Measurements from ENCODE around the gene ASAP3.

Gene ASAP3

DNA sequence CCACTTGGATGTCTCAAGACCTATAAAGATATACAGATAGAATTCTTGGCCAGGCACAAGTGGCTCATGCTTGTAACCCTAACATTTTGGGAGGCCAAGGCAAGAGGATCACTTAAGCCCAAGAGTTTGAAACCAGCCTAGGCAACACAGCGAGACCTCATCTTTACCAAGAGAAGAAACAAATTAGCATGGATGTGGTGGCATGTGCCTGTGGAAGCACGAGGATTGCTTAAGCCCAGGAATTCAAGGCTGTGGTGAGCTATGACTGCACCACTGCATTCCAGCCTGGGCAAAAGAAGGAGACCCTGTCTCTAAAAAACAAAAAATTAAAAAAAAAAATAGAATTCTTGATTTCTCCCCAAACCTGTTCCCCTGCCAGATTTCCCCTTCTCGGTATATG, 8.3 kb downstream of the ASAP3 start:
- H3K36me3 ChIP-seq (ENCODE audit: insufficient read depth, low read length), result no peaks in the 10 kb centered on the region
- peaks cover 4% of the 10 kb centered on the region for H3K4me1 ChIP-seq (ENCODE audit: insufficient read depth, low read length)
- H3K9me3 ChIP-seq (ENCODE audit: control insufficient read depth, insufficient read depth, low read length), result no peaks in the 10 kb centered on the region
- H3K9ac ChIP-seq (ENCODE audit: low read depth, low read length), result no peak overlapping the region

DNA sequence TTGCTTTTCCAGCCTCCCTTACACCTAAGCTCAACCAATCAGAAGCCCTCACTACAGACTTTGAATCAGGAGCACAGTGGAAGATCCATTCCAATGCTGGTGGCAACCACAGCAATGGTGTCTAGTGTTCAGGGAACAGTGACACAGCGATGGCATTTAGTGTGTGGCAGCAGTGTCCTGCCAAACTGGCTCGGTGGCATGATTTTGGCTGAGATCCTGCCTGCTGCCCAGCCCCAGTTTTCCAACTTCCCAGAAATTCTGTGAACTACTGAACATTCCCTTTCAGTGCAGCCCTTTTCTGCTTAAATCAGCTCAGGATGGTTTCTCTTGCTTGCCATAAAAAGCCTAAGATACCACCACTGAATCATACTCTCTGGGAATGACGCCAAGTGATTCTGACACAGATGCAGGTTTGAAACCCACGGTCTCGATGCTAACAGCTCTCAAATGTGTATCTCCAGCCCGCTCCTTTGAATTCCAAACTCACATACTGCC, 8.8 kb downstream of the ASAP3 start:
- H3K9me3 ChIP-seq (ENCODE audit: control insufficient read depth, insufficient read depth, low read length), result no peaks in the 10 kb centered on the region
- H3K9ac ChIP-seq (ENCODE audit: low read depth, low read length), result no peak overlapping the region
- H3K4me1 ChIP-seq (ENCODE audit: insufficient read depth, low read length), result peaks cover 4% of the 10 kb centered on the region
- no peaks in the 10 kb centered on the region for H3K36me3 ChIP-seq (ENCODE audit: insufficient read depth, low read length)

DNA sequence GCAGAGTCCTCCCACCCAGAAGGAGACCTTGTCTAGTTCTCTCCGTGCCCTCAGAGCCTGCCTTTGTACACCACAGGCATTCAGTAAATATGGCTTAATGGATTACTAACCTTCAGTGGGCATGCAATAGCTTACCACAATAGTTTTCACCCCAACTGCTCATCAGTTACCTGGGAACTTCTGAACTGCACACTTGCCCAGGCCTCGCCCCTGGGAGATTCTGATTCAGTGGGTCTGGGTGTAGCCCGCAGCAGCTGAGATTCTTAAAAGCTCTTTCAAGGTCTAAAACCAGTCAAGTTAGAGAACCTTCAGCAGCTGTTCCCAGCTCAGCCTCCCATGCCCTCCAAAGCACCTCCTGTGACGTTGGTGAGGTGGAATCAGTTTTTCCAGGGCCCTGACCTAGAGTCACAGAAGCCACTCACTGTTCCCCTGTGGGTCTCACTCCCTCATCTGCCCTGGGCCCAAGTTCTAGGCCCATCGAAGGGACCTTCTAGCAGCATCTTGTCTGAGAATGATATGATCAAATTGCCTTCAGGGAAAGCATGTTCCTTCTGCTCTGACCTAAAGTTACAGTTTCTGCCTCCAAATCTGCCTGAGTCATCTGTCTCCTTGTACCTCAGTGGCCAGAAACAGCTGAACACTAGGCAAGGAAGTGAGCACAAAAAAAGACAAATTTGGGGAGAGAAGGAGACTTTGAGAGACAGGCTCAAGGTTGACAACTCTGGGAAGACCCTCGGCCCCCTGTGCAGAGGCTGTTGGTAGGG, 10.8 kb downstream of the ASAP3 start:
- peaks cover 4% of the 10 kb centered on the region for H3K4me1 ChIP-seq (ENCODE audit: insufficient read depth, low read length)
- H3K9ac ChIP-seq (ENCODE audit: low read depth, low read length), result no peak overlapping the region

DNA sequence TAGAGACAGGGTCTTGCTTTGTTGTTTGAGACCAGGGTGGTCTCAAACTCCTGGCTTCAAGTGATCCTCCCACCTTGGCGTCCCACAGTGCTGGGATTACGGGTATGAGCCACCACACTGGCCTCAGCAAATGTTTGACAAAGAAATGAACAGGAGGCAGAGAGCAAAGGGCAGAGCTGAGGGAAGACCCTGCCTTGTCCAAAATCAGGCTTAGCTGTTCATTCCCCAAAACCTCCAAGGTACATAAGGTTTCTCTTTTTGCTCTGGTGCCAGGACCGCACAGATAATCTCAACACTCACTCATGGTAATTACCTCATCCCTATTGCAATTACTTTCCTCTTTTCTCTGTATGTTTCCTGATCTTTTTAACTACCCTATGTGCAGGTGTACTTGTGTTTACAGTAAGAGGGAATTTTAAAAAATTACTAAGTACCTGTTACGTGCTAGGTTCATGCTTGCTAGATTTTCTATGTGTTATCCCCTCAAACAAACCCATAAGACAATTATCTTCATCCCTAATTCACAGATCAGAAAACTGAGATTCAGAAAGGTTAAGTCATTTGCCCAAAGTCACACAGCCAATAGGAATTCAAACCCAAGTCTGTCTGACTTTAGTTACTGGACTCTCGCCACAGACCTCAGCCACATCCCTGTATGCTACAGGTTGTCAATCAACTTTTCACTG, 11.5 kb downstream of the ASAP3 start:
- no peaks in the 10 kb centered on the region for H3K36me3 ChIP-seq (ENCODE audit: insufficient read depth, low read length)
- H3K9ac ChIP-seq (ENCODE audit: low read depth, low read length), result no peak overlapping the region
- H3K9me3 ChIP-seq (ENCODE audit: control insufficient read depth, insufficient read depth, low read length), result no peaks in the 10 kb centered on the region
- peaks cover 4% of the 10 kb centered on the region for H3K4me1 ChIP-seq (ENCODE audit: insufficient read depth, low read length)

More for the DNA sequence above, 10.8 kb downstream of the ASAP3 start:
- no peaks in the 10 kb centered on the region for H3K36me3 ChIP-seq (ENCODE audit: insufficient read depth, low read length)
- no peaks in the 10 kb centered on the region for H3K9me3 ChIP-seq (ENCODE audit: control insufficient read depth, insufficient read depth, low read length)

DNA sequence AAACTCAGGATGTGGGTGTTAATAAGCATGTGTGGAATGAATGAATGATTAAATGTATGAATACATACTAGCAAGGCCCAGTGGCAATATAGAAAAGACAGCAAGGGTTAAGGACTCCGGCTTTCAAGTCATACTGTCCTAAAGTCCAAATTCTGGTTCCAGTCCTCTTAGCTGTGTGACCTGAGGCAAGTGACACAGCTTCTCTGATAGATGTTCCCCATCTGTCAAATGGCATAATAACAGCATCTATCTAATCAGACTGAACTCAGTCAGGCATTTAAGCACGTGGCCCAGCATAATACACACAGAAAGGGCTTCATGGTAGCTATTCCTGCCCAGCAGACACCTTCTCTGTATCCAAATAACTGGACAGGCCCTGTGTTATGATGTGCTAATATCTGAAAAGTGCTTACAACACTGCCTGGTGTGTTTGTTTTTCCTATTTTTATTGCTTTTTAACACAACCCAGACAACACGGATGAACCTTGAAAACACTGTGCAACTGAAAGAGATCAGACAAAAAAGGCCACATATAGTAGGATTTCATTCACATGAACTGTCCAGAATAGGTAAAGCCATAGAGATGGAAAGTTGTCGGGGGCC, 12.4 kb downstream of the ASAP3 start:
- H3K9me3 ChIP-seq (ENCODE audit: control insufficient read depth, insufficient read depth, low read length), result no peaks in the 10 kb centered on the region
- no peak overlapping the region for H3K9ac ChIP-seq (ENCODE audit: low read depth, low read length)
- peaks cover 4% of the 10 kb centered on the region for H3K4me1 ChIP-seq (ENCODE audit: insufficient read depth, low read length)
- no peaks in the 10 kb centered on the region for H3K36me3 ChIP-seq (ENCODE audit: insufficient read depth, low read length)

DNA sequence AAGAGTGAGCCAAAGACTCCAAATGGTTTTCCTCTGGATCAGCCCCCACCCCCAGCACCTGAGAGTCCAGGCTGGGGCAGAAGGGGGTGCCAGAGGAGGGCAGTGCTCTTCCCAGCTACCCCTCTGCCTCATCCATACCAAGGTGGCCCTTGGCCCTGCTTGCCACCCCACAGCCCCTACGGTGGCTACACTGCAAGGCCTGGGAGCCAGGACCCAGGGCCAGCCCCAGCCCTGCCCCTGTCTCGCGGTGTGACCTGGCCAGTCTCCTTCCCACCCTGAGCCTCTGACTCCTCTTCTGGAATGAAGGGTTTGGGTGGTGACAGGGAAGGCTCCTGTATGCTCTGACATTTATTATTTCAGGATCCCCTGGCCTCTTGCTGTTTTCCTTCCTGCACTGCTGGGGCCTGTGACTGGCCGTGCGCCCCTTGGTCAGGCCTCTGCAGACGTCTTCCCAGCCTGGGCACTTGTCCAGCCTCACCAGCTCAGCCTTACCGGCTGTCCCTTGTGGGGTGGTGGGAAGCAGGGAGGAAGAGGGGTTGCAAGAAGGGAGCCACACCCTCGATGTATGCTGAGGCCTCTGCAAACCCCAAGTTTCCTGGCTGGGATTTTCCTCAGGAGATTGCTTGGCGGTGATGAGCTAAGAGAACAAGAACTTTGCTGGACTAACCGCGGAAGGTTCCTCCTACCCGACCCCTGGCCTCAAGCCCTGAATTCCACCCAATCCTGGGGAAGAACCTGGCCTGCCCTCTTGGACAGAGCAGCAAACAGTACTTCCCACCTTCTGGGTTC, 13.5 kb downstream of the ASAP3 start:
- Histone ChIP-seq H3K36me3 (ENCODE audit: insufficient read depth, low read length) (no peaks in the 10 kb centered on the region), H3K4me1 (ENCODE audit: insufficient read depth, low read length) (peaks cover 4% of the 10 kb centered on the region), H3K9me3 (ENCODE audit: control insufficient read depth, insufficient read depth, low read length) (no peaks in the 10 kb centered on the region), H3K9ac (ENCODE audit: low read depth, low read length) (no peak overlapping the region)

DNA sequence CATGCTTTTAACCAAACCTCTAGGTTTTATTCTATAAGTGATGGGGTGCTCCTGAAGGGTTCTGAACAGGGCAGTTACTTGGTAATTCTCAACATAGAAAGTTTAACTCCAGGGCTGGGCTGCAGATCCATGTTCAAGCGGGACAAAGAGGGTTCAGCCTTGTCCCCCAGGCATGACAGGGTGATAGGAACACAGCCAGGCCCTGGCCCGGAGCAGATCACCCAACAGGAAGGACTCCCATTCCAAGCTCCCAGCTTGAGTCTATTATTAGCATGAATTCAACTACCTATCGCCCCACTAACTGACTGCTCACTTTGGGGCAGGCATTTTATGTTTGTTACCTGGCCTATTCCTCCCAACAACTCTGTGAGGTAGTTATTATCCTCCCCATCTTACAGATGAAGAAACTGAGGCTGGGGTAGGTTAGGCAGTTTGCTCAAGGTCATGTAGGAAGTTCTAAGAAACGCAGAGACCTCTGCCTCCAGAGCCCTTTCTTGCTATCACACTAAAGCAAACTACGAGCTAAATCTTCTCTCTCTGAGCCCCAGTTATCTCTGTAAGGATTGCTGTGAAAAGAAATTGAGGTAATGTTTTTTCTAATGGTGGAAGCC, 14.5 kb downstream of the ASAP3 start:
- H3K9ac ChIP-seq (ENCODE audit: low read depth, low read length), result no peak overlapping the region

DNA sequence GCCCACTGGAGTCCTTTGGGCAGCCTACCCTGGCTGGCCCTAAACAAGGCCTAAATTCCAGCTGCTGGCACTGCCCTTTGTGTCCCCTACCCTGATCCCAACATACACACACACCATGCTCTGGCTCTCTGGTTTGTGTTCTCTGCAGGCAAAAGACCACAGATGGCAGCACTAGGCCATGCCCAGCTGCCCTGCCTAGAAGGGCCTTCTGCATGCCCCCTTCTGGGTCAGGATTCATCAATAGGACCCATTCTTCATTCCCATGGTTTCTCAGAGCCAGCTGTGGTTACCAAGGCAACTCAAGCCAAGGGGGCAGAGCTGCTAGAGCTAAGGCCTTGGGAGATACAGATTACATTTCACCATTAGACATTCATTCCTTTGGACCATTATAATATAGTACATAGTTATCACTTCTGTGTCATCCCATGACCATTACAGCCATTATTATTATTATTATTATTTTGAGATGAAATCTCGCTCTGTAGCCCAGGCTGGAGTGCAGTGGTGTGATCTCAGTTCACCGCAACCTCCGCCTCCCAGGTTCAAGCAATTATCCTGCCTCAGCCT, 17.5 kb downstream of the ASAP3 start:
- Histone ChIP-seq H3K9me3 (ENCODE audit: control insufficient read depth, insufficient read depth, low read length) (no peaks in the 10 kb centered on the region), H3K36me3 (ENCODE audit: insufficient read depth, low read length) (no peaks in the 10 kb centered on the region), H3K9ac (ENCODE audit: low read depth, low read length) (no peak overlapping the region), H3K4me1 (ENCODE audit: insufficient read depth, low read length) (no peaks in the 10 kb centered on the region; the same call in 1 of the 2 replicates)

More for the DNA sequence above, 14.5 kb downstream of the ASAP3 start:
- Histone ChIP-seq H3K4me1 (ENCODE audit: insufficient read depth, low read length) (no peaks in the 10 kb centered on the region; the same call in 1 of the 2 replicates), H3K9me3 (ENCODE audit: control insufficient read depth, insufficient read depth, low read length) (no peaks in the 10 kb centered on the region), H3K36me3 (ENCODE audit: insufficient read depth, low read length) (no peaks in the 10 kb centered on the region)

DNA sequence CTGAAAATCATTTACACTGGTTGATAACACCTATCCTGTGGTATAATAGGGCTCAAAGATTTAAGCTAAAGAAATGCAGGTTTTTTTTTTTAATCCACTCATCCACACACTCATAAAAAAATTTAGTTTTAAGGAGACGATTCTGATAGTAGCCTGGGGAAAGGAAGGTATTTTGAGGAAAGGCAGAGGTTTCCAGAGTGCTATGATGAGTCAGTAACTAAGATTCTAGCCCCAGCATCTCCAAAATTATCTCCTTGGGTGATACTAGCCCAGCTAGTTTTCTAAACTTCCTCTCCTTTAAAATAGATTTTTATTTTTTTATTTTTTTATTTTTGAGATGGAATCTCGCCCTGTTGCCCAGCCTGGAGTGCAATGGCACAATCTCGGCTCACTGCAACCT, 20.7 kb downstream of the ASAP3 start:
- Histone ChIP-seq H3K9me3 (ENCODE audit: control insufficient read depth, insufficient read depth, low read length) (no peaks in the 10 kb centered on the region), H3K9ac (ENCODE audit: low read depth, low read length) (no peak overlapping the region), H3K36me3 (ENCODE audit: insufficient read depth, low read length) (no peaks in the 10 kb centered on the region), H3K4me1 (ENCODE audit: insufficient read depth, low read length) (no peaks in the 10 kb centered on the region)

DNA sequence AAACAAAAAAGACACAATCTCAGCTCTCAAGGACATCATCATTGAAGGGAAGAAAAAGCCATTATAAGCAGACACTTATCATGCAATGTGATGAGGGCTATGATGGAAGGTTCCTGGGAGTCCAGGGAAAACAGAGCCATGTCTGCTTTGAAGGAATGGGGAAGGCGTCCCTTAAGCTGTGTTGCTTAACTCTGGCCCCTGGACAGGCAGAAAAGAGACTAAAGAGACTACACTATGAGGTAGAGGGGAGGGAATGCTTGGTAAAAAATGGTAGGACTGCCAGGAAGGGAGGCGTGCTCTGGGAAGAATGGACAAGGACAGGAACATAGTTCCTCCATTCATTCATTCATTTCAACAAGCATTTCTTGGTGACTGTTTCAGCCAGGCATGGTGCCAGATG, 21.2 kb downstream of the ASAP3 start:
- Histone ChIP-seq H3K9me3 (ENCODE audit: control insufficient read depth, insufficient read depth, low read length) (no peaks in the 10 kb centered on the region), H3K4me1 (ENCODE audit: insufficient read depth, low read length) (no peaks in the 10 kb centered on the region), H3K9ac (ENCODE audit: low read depth, low read length) (no peak overlapping the region), H3K36me3 (ENCODE audit: insufficient read depth, low read length) (no peaks in the 10 kb centered on the region)

DNA sequence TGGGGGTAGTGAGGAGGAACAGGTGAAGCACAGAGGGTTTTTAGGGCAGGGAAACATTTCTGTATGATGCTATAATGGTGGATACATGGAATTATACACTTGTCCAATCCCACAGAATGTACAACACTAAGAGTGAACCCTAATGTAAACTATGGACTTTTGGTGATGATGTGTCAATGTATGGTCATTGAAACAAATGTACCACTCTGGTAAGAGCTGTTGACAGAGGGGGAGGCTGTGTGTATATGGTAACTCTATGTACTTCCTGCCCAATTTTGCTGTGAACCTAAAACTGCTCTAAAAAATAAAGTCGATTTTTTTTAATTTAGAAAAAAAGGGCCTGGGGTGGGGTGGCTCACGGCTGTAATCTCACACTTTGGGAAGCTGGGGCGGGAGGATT, 22.9 kb downstream of the ASAP3 start:
- Histone ChIP-seq H3K9me3 (ENCODE audit: control insufficient read depth, insufficient read depth, low read length) (no peaks in the 10 kb centered on the region), H3K9ac (ENCODE audit: low read depth, low read length) (no peak overlapping the region), H3K4me1 (ENCODE audit: insufficient read depth, low read length) (no peaks in the 10 kb centered on the region), H3K36me3 (ENCODE audit: insufficient read depth, low read length) (no peaks in the 10 kb centered on the region)

DNA sequence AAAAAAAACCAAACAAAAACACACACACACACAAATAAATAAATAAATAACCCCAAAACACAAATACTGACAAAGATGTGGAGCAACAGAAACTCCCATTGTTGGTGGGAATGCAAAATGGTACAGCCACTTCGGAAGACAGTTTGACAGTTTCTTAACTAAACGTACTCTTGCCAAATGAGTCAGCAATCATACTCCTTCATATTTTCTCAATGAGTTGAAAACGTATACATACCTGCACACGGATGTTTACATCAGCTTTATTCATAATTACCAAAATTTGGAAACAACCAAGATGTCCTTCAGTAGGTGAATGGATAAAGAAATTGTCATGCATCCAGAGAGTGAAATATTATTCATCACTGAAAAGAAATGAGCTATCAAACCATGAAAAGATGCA, 23.5 kb downstream of the ASAP3 start:
- no peaks in the 10 kb centered on the region for H3K9me3 ChIP-seq (ENCODE audit: control insufficient read depth, insufficient read depth, low read length)
- no peaks in the 10 kb centered on the region for H3K36me3 ChIP-seq (ENCODE audit: insufficient read depth, low read length)
- no peak overlapping the region for H3K9ac ChIP-seq (ENCODE audit: low read depth, low read length)
- no peaks in the 10 kb centered on the region for H3K4me1 ChIP-seq (ENCODE audit: insufficient read depth, low read length)

DNA sequence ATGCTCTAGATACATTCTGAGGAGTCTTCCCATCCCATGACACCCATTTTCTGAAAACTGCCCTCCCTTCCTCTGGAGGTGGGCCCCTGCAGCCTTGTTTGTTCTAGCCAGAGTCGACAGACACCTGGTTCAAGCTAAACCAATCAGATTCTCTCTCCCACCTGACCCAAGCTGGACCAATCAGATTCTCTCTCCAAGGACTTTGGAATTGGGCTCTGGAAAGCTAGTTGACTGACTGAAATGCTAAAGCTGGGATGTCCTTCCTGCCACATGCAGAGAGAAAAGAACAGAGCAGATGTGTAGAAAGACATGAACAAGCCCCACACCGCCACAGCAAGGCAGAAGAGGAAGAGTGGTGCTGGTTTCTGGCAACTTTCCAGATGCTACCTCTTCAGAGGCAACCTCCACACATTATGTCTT, 24.6 kb downstream of the ASAP3 start:
- H3K9ac ChIP-seq (ENCODE audit: low read depth, low read length), result no peak overlapping the region
- no peaks in the 10 kb centered on the region for H3K9me3 ChIP-seq (ENCODE audit: control insufficient read depth, insufficient read depth, low read length)
- H3K36me3 ChIP-seq (ENCODE audit: insufficient read depth, low read length), result 0 out of 2 replicates have a peak, but pooled peaks cover 2% of the 10 kb centered on the region
- no peaks in the 10 kb centered on the region for H3K4me1 ChIP-seq (ENCODE audit: insufficient read depth, low read length)
